Mucosa of gallbladder (tissue), 1 donor: ENCODE data around the gene MBNL2. TPM values are rescaled to one million over a fixed set of nuclear protein-coding genes. Genes with fewer than 3 reads are reported as not detected.

Experiments
- DNase-seq: peaks from one replicate; pipeline ENCODE4 v3.0.0-alpha.2; 2020; ENCODE audit warnings: low spot score
- total RNA-seq: library from RNA; stranded (reverse); gene quantifications from one replicate; pipeline ENCODE4 v1.2.1, GENCODE V29; 2021
- donor health status: DM: no; HTN: no; CAD: no.

The MBNL2 gene
- total RNA-seq, 1 donor from 2014 or later = 74.7 TPM

- DNase-seq = no peak
Observed at GRCh38 chr13:97301382-97302095, 79.4 kb downstream of the MBNL2 start.

DNA sequence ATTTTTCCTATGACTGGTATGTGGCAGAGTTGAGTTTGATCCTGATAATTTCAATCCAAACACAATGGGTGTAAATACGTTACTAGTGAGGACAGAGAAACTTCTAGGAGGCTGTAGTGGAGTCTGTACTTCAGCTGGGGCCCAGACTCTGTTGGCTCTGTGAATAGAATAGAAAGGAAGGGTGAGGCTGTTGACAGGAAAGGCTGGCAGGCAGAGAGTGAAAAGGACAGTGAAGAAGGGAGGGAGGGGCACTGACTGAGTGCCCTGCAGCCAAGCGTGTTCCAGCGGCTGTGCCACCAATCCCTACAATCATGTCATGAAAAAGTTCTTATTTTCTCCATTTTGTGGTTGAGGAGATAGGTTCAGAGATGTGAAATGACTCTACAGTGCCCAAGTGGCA, 80.5 kb downstream of the MBNL2 start:
- no peak for DNase-seq

GRCh38 chr13:97306106-97306505, 84.0 kb downstream of the MBNL2 start:
- no peak for DNase-seq

DNA sequence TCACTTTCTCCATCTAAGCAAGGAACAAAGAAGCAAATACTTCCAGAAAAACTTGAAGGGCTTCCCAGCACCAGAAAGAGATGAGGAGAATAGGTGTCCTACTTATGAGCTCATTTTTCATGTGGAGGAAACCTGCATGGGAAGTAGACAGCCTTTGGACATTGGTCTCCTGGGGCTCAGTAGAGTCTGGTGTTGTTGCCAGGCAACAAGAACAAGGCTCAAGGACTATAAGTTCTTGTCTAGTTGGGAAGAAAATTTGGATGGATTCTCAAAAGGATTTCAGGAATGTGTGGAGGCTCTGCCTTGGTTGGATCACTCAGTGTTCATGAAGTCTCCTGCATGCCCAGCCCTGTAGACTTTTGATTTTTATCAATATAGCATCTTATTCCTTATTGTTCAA, 84.5 kb downstream of the MBNL2 start:
- no peak for DNase-seq

DNA sequence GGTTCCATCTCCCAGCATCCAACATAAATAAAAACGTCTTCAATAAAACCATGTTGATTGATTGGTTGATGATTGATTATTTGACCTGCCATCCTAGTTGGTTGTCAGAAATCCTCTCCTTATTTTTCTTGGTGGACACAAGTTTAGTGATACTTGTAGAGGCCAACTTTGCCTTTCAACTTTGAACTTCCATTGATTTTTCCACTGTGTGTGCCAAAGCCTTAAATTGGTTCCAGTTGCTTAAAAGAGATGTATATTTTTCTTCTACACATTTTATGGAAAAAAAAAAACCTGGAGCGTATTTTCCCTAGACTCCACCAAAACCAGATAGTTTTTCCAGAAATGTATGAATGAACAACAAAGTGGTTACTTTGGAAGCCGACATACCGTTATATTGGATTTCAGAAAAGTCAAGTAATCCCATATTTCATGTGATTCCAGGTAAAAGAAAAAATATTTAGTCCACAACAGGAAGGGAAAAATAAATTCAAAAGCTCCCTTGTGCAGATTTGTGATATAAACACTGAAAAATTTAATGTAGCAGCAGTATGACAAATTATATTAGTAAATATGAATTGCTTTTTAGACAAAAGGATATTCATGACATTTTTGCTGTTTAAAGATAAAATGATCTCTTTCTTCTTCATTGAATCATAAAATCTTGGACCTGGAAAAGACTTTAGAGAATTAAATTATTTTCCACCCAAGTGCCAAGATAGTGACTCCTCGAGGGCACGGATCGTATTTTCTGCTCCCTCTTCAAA, 85.2 kb downstream of the MBNL2 start:
- DNase-seq = no peak

- DNase-seq = no peak
Observed at GRCh38 chr13:97307882-97308624, 85.9 kb downstream of the MBNL2 start.

GRCh38 chr13:97308735-97309429, 86.7 kb downstream of the MBNL2 start:
- DNase-seq = no peak

- DNase-seq = no peak
Observed at GRCh38 chr13:97310809-97311436, 88.8 kb downstream of the MBNL2 start.

DNA sequence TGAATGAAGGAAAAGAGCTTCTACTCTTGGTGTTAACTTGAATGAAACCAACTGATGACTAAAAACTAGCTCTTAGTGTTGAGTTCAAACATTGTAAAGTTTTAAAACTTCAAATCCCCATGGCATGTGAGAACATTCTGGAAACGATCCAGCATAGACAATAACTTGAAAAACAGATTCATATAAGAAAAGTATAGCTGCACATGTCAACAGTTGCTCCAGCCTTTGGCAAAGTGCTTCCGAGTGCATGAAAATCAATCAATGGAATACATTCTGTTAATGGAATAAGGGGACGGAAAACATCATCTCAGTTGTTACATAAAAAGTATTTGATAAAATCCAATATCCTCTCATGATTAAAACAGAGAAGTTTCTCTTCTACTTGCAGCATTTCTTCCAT, 89.8 kb downstream of the MBNL2 start:
- DNase-seq = no peak

GRCh38 chr13:97313551-97314260, 91.6 kb downstream of the MBNL2 start:
- no peak for DNase-seq

DNA sequence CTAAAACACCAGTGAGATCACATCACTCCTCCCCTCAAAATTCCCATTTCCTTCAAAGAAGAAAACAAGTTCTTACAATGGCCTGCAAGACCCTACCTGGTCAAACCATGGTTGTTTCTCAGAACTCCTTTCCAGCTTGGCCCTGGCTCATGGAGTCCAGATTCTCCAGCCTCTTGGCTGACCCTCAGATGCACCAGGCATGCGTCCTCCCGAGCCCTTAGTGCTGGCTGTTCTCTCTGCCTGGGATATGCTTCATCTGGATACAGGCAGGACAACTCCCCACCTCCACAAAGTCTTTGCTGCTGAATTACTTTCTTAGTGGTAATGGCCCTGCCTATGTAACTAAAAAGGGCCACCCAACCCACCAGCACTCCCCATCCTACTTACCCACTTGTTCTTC, 94.3 kb downstream of the MBNL2 start:
- DNase-seq = no peak

GRCh38 chr13:97317933-97318332, 95.8 kb downstream of the MBNL2 start:
- no peak for DNase-seq

DNA sequence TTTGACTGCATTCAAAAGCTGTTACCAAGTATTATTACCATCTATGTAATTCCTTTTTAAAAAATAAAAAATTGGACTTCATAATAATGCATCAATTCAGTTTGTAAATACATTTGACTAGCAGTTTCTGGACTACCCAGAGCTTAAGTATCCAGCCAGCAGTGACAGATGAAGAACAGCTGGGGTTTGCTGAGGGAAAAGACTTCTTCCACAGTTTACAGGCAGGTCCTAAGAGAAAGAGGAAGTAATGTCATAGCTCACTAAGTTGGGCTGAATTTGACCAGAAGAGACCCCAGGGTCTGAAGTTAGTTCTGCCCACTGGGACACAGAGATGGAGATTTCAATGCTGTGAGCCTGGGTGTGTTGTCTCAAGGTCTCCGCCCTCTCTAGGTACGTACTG, 96.4 kb downstream of the MBNL2 start:
- DNase-seq = no peak

DNA sequence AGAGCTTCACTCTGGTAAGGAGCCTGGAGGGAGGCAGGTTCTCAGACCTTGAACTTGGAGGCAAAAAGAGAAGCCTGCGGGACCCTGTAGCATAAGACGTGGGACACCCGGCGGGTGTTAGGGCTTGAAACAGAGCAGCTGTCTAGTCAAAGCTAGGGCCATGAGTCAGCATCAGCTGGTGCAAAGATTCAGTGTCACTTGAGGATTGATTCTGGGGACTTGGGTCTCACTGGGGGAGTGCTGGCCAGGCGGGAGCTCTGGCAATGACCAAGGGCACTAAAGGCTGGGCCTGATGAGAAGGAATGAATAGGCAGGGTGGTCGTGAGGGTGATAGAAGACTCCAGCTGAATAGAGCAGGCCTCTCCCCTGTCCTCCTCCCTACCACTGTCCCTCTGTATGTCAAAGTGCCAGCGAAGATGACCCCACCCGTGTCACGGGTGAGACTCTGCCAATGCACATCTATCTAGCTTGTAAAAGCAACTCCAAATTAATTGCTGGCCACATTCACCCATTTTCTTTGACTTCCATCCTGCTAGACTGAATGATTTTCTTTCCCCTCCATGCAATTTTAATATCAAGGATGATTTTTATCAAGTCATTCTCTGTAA, 97.1 kb downstream of the MBNL2 start:
- no peak for DNase-seq

GRCh38 chr13:97321101-97321500, 99.0 kb downstream of the MBNL2 start:
- DNase-seq = no peak

GRCh38 chr13:97321616-97322321, 99.6 kb downstream of the MBNL2 start:
- no peak for DNase-seq

- DNase-seq = no peak
Observed at GRCh38 chr13:97322740-97323342, 100.7 kb downstream of the MBNL2 start.

DNA sequence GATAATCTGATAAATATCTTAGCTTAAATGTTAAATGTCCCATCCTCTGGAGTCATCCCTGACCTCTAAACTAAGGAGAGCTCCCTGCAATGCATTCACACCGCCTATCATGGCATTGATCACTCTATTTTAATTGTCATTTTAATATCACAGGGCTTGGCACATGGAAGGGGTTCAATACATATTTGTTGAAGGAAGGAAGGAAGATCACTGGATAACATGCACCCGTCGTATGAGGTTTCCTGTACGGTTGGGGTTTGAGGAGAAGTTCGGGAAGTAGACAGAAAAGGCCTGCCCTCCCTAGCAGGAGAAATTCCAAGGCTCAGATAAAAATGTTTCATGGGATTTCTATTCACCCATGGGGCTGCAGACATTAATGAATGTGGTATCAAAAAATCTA, 102.0 kb downstream of the MBNL2 start:
- no peak for DNase-seq

GRCh38 chr13:97325738-97326137, 103.6 kb downstream of the MBNL2 start:
- no peak for DNase-seq
